Vagina (tissue), 2 donors: ENCODE data around the gene PRDM2. TPM values are rescaled to one million over a fixed set of nuclear protein-coding genes. Genes with fewer than 3 reads are reported as not detected.

ENCODE experiments used
- DNase-seq, 2 donors: peaks; one replicate each; pipeline ENCODE4 v3.0.0-alpha.2; 2017; ENCODE audit errors: extremely low spot score in 2 of 2
- H3K27ac ChIP-seq: fragments of 200-600 bp; sonication (generic); one replicate; pipeline ENCODE4 v1.5.1; 2019
- H3K27me3 ChIP-seq: fragments of 200-600 bp; sonication (generic); one replicate; pipeline ENCODE4 v1.5.1; 2019
- H3K36me3 ChIP-seq, 2 donors: fragments of 200-600 bp; sonication (generic); one replicate each; pipeline ENCODE4 v1.5.1; 2017 to 2019
- H3K4me1 ChIP-seq: fragments of 200-600 bp; sonication (generic); one replicate; pipeline ENCODE4 v1.5.1; 2019
- H3K4me3 ChIP-seq, 2 donors: fragments of 200-600 bp; sonication (generic); 1 replicate in 1 of 2; 2 replicates in 1 of 2; pipeline ENCODE4 v1.5.1; 2016 to 2019
- H3K9me3 ChIP-seq: fragments of 200-600 bp; sonication (generic); one replicate; pipeline ENCODE4 v1.5.1; 2019
- POLR2A ChIP-seq, 2 donors: fragments of 450-650 bp; IDR thresholded peaks; one replicate each; pipeline ENCODE4 v1.6.1; 2017; ENCODE audit warnings: antibody characterized with exemption in 2 of 2, mild to moderate bottlenecking in 2 of 2, moderate library complexity in 2 of 2
- POLR2AphosphoS5 ChIP-seq, 2 donors: sonication (generic); formaldehyde crosslinking; IDR thresholded peaks; one replicate each; pipeline ENCODE4 v1.9.0; 2017; ENCODE audit warnings: antibody characterized with exemption in 2 of 2, mild to moderate bottlenecking in 2 of 2, low read depth in 1 of 2; ENCODE audit not compliant: insufficient read depth in 1 of 2
- intact Hi-C: fragments of 100-400 bp; cut with DNase I; formaldehyde crosslinking; loops from one replicate; pipeline ENCODE4 v1.15.1; 2023
- total RNA-seq: library from RNA; depleted of rRNA; stranded (reverse); fragments of >200 nt; gene quantifications from one replicate; pipeline ENCODE4 v1.2.3, GENCODE V29; 2016
- TF ChIP-seq, protein P1 (sequence below), 3 experiments: fragments of 450-650 bp in 2 of 3; fragments of 200-600 bp in 1 of 3; sonication (generic) in 1 of 3; IDR thresholded peaks; one replicate each; pipeline ENCODE4 v1.5.1; 2017 to 2019; ENCODE audit warnings: antibody characterized with exemption in 3 of 3, mild to moderate bottlenecking in 2 of 3, moderate library complexity in 2 of 3

Gene PRDM2
- total RNA-seq, 1 donor from 2014 or later, result 56.2 TPM

DNA sequence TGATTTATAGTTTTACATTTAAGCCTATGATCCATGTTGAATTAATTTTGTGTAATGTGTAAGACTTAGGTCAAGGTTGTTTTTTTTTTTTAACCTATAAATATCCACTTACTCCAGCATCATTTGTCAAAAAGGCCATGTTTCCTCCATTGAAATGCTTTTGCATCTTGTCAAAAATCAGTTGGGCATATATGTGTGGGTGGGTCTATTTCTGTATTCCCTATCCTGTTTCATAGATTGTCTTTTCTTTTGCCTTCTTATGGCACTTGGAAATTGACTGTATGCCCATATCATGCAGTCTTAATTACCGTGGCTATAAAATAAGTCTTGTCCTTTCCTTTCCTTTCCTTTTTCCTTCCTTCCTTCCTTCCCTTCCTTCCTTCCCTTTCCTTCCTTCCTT lies 138.2 kb downstream of the PRDM2 start:
- DNase-seq, result no peak
- TF ChIP-seq POLR2AphosphoS5 (IDR thresholded peaks at IDR 0.05; ENCODE audit: insufficient read depth in 1 of 2, low read depth in 1 of 2), result no peak
- TF ChIP-seq POLR2A (IDR thresholded peaks at IDR 0.05), result no peak
- TF ChIP-seq, protein P1, sequence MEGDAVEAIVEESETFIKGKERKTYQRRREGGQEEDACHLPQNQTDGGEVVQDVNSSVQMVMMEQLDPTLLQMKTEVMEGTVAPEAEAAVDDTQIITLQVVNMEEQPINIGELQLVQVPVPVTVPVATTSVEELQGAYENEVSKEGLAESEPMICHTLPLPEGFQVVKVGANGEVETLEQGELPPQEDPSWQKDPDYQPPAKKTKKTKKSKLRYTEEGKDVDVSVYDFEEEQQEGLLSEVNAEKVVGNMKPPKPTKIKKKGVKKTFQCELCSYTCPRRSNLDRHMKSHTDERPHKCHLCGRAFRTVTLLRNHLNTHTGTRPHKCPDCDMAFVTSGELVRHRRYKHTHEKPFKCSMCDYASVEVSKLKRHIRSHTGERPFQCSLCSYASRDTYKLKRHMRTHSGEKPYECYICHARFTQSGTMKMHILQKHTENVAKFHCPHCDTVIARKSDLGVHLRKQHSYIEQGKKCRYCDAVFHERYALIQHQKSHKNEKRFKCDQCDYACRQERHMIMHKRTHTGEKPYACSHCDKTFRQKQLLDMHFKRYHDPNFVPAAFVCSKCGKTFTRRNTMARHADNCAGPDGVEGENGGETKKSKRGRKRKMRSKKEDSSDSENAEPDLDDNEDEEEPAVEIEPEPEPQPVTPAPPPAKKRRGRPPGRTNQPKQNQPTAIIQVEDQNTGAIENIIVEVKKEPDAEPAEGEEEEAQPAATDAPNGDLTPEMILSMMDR (IDR thresholded peaks at IDR 0.05), result no peak
- Histone ChIP-seq H3K4me1 (no peaks in the 10 kb centered on the region), H3K9me3 (no peaks in the 10 kb centered on the region), H3K4me3 (no peak overlapping the region), H3K36me3 (no peaks in the 10 kb centered on the region), H3K27me3 (no peaks in the 10 kb centered on the region), H3K27ac (no peak overlapping the region)
- intact Hi-C loops, result no loop called here

DNA sequence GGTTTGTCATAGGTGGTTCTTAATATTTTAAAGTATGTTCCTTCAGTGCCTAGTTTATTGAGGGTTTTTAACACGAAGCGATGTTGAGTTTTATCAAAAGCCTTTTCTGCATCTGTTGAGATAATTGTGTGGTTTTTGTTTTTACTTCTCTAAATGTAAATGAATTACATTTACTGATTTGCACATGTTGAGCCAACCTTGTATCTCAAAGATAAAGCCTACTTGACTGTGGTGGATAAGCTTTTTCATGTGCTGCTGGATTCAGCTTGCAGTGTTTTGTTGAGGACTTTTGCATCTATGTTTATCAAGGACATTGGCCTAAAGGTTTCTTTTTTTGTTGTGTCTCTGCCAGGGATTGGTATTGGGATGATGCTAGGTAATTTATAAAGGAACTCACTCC lies 142.5 kb downstream of the PRDM2 start:
- Histone ChIP-seq H3K27me3 (no peaks in the 10 kb centered on the region), H3K4me1 (no peaks in the 10 kb centered on the region), H3K4me3 (no peak overlapping the region), H3K27ac (no peak overlapping the region), H3K9me3 (no peaks in the 10 kb centered on the region), H3K36me3 (no peaks in the 10 kb centered on the region)
- no peak for DNase-seq
- TF ChIP-seq POLR2A (IDR thresholded peaks at IDR 0.05) (no peak), POLR2AphosphoS5 (IDR thresholded peaks at IDR 0.05; ENCODE audit: insufficient read depth in 1 of 2, low read depth in 1 of 2) (no peak)
- TF ChIP-seq, protein P1 (IDR thresholded peaks at IDR 0.05), result no peak
- intact Hi-C loops, result no loop called here

- DNase-seq, result no peak
- intact Hi-C loops, result no loop called here
- no peak overlapping the region for H3K27ac ChIP-seq
- no peaks in the 10 kb centered on the region for H3K36me3 ChIP-seq
- H3K4me1 ChIP-seq, result no peaks in the 10 kb centered on the region
- no peaks in the 10 kb centered on the region for H3K9me3 ChIP-seq
- H3K4me3 ChIP-seq, result no peak overlapping the region
- TF ChIP-seq, protein P1 (IDR thresholded peaks at IDR 0.05), result no peak
- TF ChIP-seq POLR2AphosphoS5 (IDR thresholded peaks at IDR 0.05; ENCODE audit: insufficient read depth in 1 of 2, low read depth in 1 of 2), result no peak
- TF ChIP-seq POLR2A (IDR thresholded peaks at IDR 0.05), result no peak
- H3K27me3 ChIP-seq, result no peaks in the 10 kb centered on the region
Measured at GRCh38 chr1:13851726-13852125, 151.7 kb downstream of the PRDM2 start.

DNA sequence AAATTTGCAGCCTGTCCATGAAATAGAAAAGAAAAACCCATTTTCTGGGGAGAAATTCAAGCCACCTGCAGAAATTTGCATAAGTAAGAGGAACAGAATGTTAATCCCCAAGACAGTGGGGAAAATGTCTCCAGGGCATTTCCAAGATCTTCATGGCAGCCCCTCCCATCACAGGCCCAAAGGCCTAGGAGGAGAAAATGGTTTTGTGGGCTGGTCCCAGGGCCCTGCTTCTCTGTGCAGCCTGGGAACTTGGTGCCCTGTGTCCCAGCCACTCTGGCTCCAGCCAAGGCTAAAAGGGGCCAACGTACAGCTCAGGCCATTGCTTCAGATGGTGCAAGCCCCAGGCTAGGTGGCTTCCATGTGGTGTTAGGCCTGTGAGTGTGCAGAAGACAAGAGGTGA lies 155.6 kb downstream of the PRDM2 start:
- TF ChIP-seq, protein P1 (IDR thresholded peaks at IDR 0.05), result no peak
- no peak for TF ChIP-seq POLR2AphosphoS5 (IDR thresholded peaks at IDR 0.05; ENCODE audit: insufficient read depth in 1 of 2, low read depth in 1 of 2)
- TF ChIP-seq POLR2A (IDR thresholded peaks at IDR 0.05), result no peak
- no peak overlapping the region for H3K27ac ChIP-seq
- intact Hi-C loops, result no loop called here

DNA sequence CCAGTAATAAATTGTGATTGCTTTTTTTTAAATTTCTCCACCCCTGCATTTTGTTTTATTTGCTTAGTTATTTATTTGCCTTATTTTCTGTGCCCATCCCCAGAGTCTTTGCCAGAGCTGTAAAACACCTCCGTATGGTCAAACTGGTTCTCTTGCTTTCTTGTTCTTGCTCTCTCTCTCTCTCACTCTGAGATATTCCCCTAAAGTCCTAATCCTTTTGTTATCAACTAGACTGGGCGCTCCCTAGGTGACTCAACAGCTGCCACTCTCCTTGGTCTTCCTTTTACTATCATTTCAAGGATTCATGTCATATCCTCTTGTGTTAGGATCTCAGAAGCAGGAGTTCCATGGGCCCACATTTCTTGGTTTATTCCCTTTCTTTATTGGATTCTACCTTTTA lies 160.0 kb downstream of the PRDM2 start:
- Histone ChIP-seq H3K9me3 (no peaks in the 10 kb centered on the region), H3K27me3 (no peaks in the 10 kb centered on the region), H3K36me3 (no peaks in the 10 kb centered on the region), H3K4me1 (no peaks in the 10 kb centered on the region), H3K27ac (no peak overlapping the region), H3K4me3 (no peak overlapping the region)
- intact Hi-C loops, result no loop called here
- TF ChIP-seq, protein P1 (IDR thresholded peaks at IDR 0.05), result no peak
- no peak for TF ChIP-seq POLR2A (IDR thresholded peaks at IDR 0.05)
- TF ChIP-seq POLR2AphosphoS5 (IDR thresholded peaks at IDR 0.05; ENCODE audit: insufficient read depth in 1 of 2, low read depth in 1 of 2), result no peak
- DNase-seq, result no peak

More for the DNA sequence above, 155.6 kb downstream of the PRDM2 start:
- Histone ChIP-seq H3K36me3 (no peaks in the 10 kb centered on the region), H3K4me1 (no peaks in the 10 kb centered on the region), H3K27me3 (no peaks in the 10 kb centered on the region), H3K4me3 (no peak overlapping the region), H3K9me3 (no peaks in the 10 kb centered on the region)
- DNase-seq, result no peak
